ENCODE measurements around the gene ADAM19.

DNA sequence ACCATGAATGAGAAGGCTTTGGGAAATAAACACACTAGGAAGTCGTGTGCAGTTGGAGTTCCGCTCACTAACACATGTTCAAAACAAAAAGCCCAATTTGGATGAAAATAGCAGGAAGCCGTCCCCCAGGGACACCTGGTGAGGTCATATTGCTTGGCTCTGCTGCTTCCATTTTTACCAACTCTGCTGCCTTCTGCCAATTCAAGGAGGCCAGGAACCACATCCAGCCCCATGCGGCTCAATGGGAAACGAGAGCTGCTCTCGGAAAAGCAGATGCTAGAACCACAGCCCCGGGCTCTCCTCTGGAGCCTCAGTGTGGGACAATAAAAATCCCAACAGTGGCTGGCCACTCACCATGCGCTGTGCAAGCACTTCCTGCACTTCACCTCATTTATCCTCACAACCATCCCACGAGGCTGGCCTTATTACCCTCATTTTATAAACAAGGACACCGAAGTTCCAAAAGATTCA lies 13.4 kb downstream of the ADAM19 start:
- TF ChIP-seq CTCF (IDR thresholded peaks at IDR 0.05): no peak
- TF ChIP-seq, protein P1, sequence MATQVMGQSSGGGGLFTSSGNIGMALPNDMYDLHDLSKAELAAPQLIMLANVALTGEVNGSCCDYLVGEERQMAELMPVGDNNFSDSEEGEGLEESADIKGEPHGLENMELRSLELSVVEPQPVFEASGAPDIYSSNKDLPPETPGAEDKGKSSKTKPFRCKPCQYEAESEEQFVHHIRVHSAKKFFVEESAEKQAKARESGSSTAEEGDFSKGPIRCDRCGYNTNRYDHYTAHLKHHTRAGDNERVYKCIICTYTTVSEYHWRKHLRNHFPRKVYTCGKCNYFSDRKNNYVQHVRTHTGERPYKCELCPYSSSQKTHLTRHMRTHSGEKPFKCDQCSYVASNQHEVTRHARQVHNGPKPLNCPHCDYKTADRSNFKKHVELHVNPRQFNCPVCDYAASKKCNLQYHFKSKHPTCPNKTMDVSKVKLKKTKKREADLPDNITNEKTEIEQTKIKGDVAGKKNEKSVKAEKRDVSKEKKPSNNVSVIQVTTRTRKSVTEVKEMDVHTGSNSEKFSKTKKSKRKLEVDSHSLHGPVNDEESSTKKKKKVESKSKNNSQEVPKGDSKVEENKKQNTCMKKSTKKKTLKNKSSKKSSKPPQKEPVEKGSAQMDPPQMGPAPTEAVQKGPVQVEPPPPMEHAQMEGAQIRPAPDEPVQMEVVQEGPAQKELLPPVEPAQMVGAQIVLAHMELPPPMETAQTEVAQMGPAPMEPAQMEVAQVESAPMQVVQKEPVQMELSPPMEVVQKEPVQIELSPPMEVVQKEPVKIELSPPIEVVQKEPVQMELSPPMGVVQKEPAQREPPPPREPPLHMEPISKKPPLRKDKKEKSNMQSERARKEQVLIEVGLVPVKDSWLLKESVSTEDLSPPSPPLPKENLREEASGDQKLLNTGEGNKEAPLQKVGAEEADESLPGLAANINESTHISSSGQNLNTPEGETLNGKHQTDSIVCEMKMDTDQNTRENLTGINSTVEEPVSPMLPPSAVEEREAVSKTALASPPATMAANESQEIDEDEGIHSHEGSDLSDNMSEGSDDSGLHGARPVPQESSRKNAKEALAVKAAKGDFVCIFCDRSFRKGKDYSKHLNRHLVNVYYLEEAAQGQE (IDR thresholded peaks at IDR 0.05; ENCODE audit: insufficient read depth in 1 of 2, low read depth in 2 of 2, low read length in 1 of 2): no peak
- TF ChIP-seq SIN3A (IDR thresholded peaks at IDR 0.05; ENCODE audit: borderline replicate concordance, insufficient read depth, low read depth, low read length): no peak
- no peak for TF ChIP-seq POLR2AphosphoS5 (IDR thresholded peaks at IDR 0.05; ENCODE audit: low read depth, low read length)

Data from Panc1 (cell line).